ENCODE data around the gene KIAA1217. TPM values are rescaled to one million over a fixed set of nuclear protein-coding genes. Genes with fewer than 3 reads are reported as not detected.

KIAA1217 gene
- total RNA-seq, 2 experiments from 2014 or later, result 0.67 to 1.3 TPM

- Mint-ChIP-seq H3K36me3 (ENCODE audit: low read depth) (no peaks in the 10 kb centered on the region), H3K4me1 (ENCODE audit: low read depth) (no peaks in the 10 kb centered on the region), H3K4me3 (no peak overlapping the region), H3K27ac (no peak overlapping the region), H3K27me3 (peaks cover 3% of the 10 kb centered on the region), H3K9me3 (peaks cover 3% of the 10 kb centered on the region)
- POLR2A ChIA-PET, result no interaction called here
- ATAC-seq (no peak), DNase-seq (no peak)
- CTCF ChIA-PET, result interaction anchor here (1.5 kb wide), 1 partner anchor 212 kb away, joined by 3 read pairs; no protein-coding TSS in a partner anchor
- TF ChIP-seq, protein P1, sequence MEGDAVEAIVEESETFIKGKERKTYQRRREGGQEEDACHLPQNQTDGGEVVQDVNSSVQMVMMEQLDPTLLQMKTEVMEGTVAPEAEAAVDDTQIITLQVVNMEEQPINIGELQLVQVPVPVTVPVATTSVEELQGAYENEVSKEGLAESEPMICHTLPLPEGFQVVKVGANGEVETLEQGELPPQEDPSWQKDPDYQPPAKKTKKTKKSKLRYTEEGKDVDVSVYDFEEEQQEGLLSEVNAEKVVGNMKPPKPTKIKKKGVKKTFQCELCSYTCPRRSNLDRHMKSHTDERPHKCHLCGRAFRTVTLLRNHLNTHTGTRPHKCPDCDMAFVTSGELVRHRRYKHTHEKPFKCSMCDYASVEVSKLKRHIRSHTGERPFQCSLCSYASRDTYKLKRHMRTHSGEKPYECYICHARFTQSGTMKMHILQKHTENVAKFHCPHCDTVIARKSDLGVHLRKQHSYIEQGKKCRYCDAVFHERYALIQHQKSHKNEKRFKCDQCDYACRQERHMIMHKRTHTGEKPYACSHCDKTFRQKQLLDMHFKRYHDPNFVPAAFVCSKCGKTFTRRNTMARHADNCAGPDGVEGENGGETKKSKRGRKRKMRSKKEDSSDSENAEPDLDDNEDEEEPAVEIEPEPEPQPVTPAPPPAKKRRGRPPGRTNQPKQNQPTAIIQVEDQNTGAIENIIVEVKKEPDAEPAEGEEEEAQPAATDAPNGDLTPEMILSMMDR (IDR thresholded peaks at IDR 0.05), result no peak
- intact Hi-C loops (cut with micrococcal nuclease), result no loop called here
Measured at GRCh38 chr10:24307116-24307515, 98.2 kb downstream of the KIAA1217 start.

- no peak for DNase-seq
- no peak overlapping the region for H3K4me3 Mint-ChIP-seq
- no peaks in the 10 kb centered on the region for H3K4me1 Mint-ChIP-seq (ENCODE audit: low read depth)
- H3K27me3 Mint-ChIP-seq, result peaks cover 3% of the 10 kb centered on the region
- no peak for ATAC-seq
- CTCF ChIA-PET, result interaction anchor here (1.5 kb wide), 1 partner anchor 211 kb away, joined by 3 read pairs; no protein-coding TSS in a partner anchor
- peaks cover 3% of the 10 kb centered on the region for H3K9me3 Mint-ChIP-seq
- intact Hi-C loops (cut with micrococcal nuclease), result no loop called here
- H3K27ac Mint-ChIP-seq, result no peak overlapping the region
- TF ChIP-seq, protein P1 (IDR thresholded peaks at IDR 0.05), result no peak
- POLR2A ChIA-PET, result no interaction called here
- H3K36me3 Mint-ChIP-seq (ENCODE audit: low read depth), result no peaks in the 10 kb centered on the region
Measured at GRCh38 chr10:24307696-24308485, 99.0 kb downstream of the KIAA1217 start.

DNA sequence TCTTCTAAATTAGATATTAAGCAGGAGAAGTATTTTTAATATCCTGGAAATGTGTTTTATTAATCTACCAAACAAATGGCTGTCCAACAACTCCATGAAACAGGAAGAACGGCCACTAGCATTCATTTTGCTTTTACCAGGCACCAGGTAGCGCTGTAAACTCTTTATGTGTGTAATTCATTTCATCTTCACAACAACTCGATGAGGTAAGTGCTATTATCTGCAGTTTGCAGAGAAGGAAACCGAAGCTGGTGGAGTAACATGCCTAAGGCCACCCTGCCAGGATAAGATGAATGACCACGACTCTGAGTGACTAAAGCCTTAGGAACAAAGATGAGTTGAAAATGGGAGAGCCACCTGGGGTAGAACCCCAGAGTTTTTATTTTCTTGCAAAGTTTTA, 101.2 kb downstream of the KIAA1217 start:
- H3K36me3 Mint-ChIP-seq (ENCODE audit: low read depth), result no peaks in the 10 kb centered on the region
- intact Hi-C loops (cut with micrococcal nuclease), result no loop called here
- ATAC-seq, result no peak
- POLR2A ChIA-PET, result no interaction called here
- no peak overlapping the region for H3K4me3 Mint-ChIP-seq
- no peaks in the 10 kb centered on the region for H3K4me1 Mint-ChIP-seq (ENCODE audit: low read depth)
- no peaks in the 10 kb centered on the region for H3K27me3 Mint-ChIP-seq
- no peak overlapping the region for H3K27ac Mint-ChIP-seq
- CTCF ChIA-PET, result no interaction called here
- H3K9me3 Mint-ChIP-seq, result peaks cover 4% of the 10 kb centered on the region
- DNase-seq, result no peak
- TF ChIP-seq, protein P1 (IDR thresholded peaks at IDR 0.05), result no peak

GRCh38 chr10:24311888-24312287, 103.0 kb downstream of the KIAA1217 start:
- Mint-ChIP-seq H3K4me3 (no peak overlapping the region), H3K27ac (no peak overlapping the region), H3K36me3 (ENCODE audit: low read depth) (no peaks in the 10 kb centered on the region), H3K9me3 (peaks cover 1% of the 10 kb centered on the region), H3K4me1 (ENCODE audit: low read depth) (no peaks in the 10 kb centered on the region), H3K27me3 (peaks cover 2% of the 10 kb centered on the region)
- TF ChIP-seq, protein P1 (IDR thresholded peaks at IDR 0.05), result no peak
- DNase-seq (no peak), ATAC-seq (no peak)
- ChIA-PET POLR2A (no interaction called here), CTCF (interaction anchor here (0.7 kb wide), 1 partner anchor 12 kb away, joined by 3 read pairs; no protein-coding TSS in a partner anchor)
- intact Hi-C loops (cut with micrococcal nuclease), result no loop called here

DNA sequence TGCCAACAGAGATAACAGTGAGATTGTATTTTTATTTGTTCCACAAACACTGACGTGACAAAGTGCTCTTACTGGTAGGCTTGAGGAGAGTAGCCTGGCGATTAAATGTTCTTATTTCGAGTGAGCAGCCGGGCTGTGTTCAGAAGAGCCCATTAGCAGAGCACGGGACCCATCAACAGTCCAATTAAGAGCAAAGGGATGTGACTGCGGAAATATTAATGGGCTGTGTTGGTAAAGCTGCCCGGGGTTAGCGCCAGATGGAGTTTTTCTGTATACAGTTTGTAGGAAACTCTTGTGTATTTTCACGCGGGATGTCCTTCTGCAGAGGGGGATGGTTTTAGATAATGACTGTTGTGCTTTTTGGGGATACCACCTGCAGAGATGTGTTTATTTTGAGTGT, 104.3 kb downstream of the KIAA1217 start:
- Mint-ChIP-seq H3K4me3 (no peak overlapping the region), H3K36me3 (ENCODE audit: low read depth) (no peaks in the 10 kb centered on the region), H3K27ac (no peak overlapping the region), H3K9me3 (peaks cover 1% of the 10 kb centered on the region), H3K4me1 (ENCODE audit: low read depth) (no peaks in the 10 kb centered on the region), H3K27me3 (peaks cover 2% of the 10 kb centered on the region)
- DNase-seq (no peak), ATAC-seq (no peak)
- ChIA-PET CTCF (interaction anchor here (0.9 kb wide), 1 partner anchor 11 kb away, joined by 4 read pairs; no protein-coding TSS in a partner anchor), POLR2A (interaction anchor here (0.6 kb wide), 1 partner anchor 898 kb away, joined by 3 read pairs; no protein-coding TSS in a partner anchor)
- TF ChIP-seq, protein P1 (IDR thresholded peaks at IDR 0.05), result no peak
- intact Hi-C loops (cut with micrococcal nuclease), result no loop called here
